CD4-positive, alpha-beta T cell treated with Interleukin-17A for 1 hour (primary cell): Measurements from ENCODE around the gene NPPC.
A peak's percentile ranks its signal among the peaks of the same experiment; 100 is the strongest.
"Not testable (repeated sequence)": the region's sequence is repeated elsewhere in the genome, so short reads cannot be mapped to it uniquely, and the experiment has no call there.

ENCODE experiments used
- DNase-seq: peaks from one replicate; pipeline ENCODE4 v3.0.0-alpha.2; 2020

NPPC gene, protein sequence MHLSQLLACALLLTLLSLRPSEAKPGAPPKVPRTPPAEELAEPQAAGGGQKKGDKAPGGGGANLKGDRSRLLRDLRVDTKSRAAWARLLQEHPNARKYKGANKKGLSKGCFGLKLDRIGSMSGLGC

DNA sequence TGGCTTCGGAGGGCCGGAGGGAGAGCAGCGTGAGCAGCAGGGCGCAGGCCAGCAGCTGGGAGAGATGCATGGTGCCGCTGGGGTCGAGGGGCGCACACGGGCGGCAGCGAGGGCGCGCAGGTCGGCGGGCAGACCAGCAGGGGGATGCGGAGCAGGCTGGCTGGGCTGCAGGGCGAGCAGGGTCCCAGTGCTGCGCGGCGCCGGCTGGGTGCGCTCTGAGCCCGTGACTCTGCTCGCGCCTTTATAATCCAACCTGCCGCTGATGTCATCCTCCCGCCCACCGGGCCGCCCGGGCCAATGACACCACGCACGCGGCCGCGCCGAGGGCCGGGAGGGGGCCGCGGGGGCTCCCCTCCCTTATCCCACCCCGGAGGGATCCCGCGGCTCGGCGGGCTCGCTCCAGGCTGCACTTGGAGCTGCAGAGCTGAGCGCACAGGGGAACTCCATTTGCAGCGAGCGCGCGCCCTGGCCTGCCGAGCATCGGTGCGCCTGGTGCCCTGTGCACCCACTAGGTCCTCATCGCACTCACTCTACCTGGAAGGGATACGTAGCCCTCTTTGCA, at the start of gene NPPC:
Gene NPPC, minus strand, starts transcription at position 217 of the 562 bp plus-strand sequence. Its CDS starts 147 bp downstream, at position 70.
- DNase-seq: peak; percentile 41

DNA sequence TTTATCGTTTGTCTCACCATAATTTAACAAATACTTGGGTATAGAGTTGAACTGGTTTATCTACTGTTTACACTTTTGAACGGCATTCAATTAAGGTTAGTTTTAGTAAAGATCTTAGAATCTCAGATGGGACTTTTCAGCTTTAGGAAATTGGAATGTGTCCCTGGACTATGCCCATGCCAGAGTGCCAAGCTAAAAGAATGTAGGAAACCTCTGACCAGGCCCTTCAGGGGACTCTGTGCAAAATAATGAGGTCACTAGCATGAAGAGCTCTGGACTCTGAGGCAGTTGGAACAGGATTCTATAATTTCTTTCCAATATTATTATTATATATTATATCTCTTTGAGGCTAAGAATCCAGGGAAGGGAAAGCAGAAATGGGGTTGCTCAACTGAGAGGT, 48.8 kb upstream of the NPPC start:
- DNase-seq: no peak

DNA sequence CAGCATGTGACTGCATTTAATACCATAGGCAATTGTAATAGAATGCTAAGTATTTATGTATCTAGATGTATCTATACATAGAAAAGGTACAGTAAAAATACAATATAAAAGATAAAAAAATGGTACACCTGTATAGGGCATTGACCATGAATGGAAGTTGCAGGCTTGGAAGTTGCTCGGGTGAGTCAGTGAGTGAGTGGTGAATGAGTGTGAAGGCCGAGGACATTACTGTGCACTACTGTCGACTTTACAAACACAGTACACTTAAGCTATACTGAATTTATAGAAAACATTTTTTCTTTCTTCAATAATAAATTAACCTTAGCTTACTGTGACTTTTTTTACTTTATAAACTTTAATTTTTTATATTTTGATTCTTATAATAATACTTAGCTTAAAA, 44.3 kb upstream of the NPPC start:
- no peak for DNase-seq

DNA sequence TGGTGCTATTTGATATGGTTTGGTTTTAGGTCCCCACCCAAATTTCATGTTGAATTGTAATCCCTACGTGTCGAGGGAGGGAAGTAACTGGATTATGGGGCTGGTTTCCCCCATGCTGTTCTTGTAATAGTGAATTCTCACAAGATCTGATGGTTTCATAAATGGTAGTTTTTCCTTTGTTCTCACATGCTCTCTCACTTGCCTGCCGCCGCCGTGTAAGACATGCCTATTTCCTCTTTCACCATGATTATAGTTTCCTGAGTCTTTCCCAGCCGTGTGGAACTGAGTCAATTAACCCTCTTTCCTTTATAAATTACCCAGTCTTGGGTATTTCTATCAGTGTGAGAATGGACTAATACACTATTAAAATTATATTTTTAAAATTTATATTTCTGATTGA, 42.6 kb upstream of the NPPC start:
- DNase-seq: no peak

DNA sequence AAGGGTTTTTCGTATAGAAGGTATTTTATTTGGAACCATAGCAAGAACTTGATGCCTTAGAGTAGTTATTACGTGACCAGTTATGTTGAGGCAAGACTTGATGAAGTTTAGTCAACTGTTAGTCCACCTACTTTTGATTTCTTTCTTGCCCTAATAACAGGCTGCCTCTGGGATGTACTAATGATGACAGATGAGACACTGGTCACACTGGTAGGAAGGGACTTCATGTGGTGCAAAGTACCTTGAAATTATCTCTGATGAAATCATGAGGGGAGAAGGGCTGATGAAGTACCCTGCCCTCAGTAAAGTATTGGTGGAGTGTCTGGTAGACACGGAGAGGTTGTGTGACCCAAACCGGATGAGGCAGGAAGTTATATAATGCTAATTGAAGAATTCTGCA, 40.7 kb upstream of the NPPC start:
- no peak for DNase-seq

DNA sequence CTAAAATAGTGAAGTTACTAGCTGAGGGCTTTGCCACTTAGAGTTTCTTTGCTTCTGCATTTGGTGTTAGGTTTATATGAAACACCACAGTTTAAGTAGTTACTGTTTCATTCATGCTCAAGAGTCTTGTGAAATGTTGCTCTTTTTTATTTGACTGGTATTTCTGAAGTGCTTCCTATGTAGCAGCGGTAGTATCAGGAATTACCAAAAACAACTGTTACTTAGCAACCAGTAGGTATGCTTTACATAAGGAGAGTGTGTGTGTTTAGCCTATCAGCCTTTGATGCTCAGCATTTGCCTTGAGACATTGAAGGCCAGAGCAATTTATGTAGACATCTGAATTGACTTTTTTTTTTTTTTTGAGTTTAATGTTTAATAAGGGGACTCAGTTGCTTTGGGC, 38.9 kb upstream of the NPPC start:
- DNase-seq: no peak

DNA sequence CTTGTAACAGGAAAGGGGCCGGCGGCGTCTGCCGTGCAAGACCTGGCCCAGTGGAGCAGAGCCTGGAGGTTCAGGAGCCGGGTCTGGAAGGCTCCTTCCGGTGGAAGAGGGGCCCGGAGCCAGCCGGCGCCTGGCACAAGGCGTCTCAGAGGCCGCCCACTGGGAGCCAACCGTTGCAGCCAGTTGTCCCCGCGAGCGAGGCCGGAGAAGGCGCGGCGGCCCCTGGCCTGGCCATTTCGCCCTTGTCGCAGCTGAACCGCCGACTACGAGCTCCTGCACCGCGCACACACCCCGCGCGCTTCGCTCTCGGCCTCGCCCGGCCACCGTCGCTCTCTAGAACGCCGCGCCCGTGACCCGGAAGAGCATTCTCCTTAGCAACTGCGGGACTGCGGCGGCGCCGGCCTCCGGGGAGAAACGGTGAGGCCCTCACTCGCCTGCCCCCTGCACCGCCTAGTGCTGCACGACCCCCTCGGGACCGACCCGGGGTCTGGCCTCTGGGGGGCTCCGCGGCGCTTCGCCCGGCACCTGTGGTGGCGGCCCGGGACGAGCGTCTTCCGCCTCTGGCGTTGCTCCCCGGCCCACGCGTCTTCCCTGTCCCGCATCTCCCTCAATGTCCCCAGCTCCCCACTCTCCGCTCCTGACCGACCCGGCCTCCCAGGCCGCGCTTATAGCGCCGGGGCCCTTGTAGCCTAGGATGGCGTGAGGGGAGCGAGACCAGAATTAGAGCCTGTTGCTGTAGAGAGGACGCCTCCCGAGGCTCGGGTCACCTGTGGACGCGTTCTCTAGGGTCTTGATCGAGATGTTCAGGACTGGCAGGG, 35.4 kb upstream of the NPPC start, which contains the start of gene DIS3L2:
Gene DIS3L2, plus strand, starts transcription at position 365 of the 818 bp plus-strand sequence. CDS start 53,215 bp downstream, outside the sequence.
- peak; percentile 80 for DNase-seq

DNA sequence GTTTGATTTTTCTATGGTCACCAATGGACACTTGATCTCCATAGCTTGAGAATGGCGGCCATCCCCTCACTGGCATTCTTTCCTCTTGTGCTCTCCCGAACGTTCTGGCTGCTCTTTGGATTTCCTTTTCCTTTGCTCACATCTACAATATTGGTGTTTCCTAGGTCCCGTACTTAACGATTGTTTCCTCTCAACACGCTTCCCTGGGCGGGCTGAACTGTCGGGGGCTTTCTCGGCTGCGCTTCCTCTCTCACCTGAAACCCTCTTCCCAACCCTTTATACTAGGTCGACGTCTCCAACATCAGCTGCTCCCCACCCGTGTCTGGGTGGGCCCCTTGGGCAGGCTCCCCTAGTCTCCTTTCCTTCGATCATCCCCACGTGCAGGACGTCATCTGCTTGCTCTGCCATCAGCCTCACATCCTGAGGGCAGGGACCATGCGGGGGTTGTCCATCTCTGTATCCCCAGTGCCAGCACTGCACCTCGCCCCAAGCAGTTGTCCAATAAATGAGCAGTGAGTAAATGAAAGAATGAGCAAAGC, 34.7 kb upstream of the NPPC start:
- no peak for DNase-seq

DNA sequence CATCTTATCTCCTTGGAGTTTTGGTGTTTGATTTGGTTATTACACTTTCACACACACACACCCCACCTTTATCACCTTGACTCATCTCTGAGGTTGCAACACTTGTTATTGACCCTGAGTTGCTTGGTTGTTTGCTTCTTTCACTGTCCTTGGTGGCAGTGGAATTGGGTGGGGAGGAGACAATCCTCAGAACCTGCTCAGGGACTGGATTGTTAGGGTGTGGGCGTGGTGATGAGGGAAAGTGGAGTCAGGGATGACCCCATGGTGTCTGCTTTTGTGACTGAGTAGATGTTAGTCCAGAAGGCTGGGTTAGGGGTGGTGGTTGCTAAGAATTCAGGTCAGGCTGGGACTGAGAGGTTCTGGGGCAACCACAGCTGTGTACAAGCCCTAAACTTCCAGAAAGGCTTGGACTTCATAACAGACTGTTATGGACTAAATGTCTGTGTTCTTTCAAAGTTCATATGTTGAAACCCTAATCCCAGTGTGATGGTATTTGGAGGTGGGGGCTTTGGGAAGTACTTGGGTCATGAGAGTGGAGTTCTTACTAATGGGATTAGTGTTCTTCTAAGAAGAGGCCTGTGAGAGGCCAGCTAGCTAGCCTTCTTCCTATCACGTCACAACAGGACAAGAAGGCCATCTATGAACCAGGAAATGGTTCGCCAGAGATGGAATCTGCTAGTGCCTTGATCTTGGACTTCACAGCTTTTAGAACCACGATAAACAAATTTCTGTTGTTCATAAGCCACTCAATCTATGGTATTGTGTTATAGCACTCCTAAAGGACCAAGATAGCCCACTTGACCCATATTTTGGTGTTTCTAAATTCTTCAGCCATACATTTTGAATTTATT, 31.9 kb upstream of the NPPC start:
- no peak for DNase-seq

DNA sequence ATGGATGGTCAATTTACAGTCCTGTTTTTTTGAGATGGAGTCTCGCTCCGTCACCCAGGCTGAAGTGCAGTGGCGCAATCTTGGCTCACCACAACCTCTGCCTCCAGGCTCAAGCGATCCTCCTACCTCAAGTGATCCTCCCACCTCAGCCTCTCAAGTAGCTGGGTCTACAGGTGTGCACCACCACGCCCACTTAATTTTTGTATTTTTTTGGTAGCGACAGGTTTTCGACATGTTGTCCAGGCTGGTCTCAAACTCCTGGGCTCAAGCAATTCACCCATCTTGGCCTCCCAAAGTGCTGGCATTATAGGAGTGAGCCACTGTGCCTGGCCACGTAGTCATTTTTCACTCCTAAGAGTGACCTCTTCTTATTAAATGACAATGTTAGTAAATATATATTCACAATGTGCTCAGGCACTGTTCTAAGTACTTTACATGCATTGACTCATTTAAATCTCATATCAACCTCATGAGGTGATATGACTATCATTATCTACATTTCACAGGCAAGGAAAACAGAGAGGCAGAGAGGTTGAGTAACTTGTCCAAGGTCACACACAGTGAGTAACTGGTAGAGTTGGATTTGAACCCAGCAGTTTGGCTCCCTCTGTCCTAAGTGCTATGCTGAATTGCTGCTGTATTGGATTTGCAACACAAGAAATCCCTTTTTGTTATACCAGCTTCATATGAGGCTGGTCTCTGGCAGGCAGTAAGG, 29.7 kb upstream of the NPPC start:
- no peak for DNase-seq

DNA sequence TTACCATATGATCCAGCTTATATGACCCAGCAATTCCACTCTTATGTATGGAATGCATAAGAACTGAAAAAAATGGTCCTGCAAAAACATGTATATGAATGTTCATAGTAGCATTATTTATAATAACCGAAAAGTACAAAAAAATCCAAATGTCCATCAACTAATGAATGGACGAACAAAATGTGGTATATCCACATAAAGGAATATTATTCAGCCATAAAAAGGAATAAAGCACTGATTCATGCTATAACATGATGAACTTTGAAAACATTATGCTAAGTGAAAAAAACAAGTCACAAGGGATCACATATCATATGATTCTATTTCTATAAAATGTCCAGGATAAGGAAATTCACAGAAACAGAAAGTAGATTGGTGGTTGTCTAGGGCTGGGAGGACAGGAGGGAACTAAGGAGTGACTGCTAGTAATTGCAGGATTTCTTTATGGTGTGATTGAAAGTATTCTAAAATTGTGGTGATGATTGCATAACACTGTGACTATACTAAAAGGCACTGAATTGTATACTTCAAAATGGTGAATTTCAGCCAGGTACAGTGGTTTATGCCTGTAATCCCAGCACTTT, 25.3 kb upstream of the NPPC start:
- no peak for DNase-seq

DNA sequence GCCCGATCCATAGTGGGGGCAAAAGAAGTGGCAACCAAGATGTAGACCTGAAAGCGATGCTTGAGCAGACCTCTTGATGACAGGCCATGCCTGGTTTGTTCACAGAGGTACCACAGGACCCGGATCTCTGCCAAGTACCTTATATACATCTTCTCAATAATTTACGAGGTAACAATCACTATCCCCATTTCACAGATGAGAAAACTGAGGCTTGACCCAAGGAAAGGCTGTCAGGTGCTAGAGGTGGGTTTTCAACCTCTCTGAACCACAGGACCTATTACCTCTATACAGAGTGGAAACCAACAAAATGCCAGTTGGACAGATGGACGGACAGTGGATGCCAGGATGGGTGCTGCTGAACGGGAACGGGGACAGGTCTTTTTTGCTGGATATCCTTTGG, 21.5 kb upstream of the NPPC start:
- DNase-seq: no peak

DNA sequence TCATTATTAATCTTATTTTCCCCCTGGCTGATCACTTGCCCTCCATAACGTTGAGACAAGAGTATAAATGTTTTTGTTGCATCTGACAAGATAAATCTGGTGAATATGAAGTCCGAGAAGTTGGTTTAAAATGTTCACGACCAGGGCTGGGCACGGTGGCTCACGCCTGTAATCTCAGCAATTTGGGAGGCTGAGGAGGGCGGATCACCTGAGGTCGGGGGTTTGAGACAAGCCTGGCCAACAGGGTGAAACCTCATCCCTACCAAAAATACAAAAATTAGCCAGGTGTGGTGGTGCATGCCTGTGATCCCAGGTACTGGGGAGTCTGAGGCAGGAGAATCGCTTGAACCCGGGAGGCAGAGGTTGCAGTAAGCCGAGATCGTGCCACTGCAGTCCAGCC, 20.9 kb upstream of the NPPC start:
- not testable (repeated sequence) for DNase-seq

DNA sequence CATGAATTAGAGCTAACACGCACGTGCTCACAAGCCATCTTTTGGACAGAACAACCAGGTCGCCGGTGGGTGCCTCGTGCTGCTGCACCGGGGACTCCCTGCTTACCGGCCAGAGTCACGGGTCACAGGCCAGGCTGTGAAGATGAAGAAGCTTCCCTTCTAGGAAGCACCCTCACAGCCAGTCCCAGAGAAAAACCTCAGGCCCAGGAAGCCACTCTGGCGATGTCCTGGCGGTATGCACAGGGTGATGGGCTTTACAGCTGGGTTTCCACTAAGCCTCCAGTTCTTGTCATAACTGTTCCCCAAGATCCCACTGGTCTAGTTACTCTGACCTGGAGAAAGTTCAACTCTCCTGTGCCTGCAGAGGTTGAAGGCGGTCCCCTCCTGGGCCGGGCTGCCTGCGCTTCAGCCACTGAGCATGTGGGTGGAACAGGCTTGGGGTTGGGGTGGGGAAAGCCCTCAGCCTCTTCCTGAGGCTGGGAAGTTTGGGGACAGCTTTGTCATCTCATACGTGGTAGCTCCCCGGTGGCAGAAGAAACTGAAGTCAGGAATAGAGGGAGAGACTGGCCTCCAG, 20.1 kb upstream of the NPPC start:
- no peak for DNase-seq

DNA sequence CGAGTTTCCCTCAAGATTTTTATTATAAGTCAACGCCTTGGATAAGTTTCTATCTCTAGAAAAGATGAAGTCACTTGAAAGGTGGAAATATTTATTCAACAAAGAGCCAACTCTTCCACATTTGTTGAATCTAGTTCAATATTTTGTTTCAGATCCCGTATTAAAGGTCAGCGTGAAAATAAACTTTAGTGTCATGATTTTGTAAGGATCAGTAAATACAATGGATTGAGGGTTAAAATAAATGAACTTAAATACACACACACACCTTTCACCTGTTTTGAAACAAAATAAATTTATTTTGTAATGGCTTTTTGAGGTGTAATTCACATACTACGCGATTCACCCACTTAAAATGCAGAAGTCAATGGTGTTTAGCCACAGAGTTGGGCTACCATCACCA, 16.0 kb upstream of the NPPC start:
- no peak for DNase-seq

DNA sequence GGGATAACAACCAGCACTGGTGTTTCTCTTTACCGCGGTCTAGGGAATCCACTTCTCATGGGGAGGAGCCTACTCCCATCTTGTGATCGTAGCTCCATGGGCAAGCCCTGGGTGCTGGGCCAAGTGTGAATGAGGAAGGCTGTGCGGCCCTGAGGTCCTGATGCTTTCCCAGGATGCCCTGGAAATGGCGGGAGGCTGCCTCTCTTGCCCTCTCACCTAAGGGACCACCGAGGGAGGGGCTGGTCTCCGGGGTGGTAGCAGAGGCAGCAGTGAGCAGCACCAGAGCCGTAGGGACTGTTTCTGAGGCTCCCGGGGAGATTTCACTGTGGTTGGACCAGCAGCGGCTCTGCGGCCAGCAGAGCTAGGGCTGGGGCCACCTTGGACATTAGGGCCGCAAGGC, 15.5 kb upstream of the NPPC start:
- no peak for DNase-seq

DNA sequence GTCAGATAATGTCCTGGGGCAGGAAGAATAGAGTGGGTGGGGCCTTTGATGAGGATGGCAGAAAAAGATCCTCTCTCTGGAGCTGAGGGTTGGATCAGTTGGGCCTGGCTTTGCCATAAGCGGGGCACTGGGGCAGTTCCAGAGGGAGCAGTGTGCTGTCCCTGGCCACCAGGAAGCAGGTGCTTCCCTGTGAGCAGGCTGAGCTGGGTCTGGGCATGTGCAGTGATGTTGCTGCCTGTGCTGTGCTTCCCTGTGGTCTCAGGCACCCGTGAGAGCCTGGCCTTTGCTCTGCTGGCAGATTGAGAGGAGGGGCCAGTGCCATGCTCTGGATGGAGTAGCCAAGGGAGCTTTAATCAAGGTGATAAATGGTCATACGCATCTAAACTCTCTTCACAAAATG, 14.6 kb upstream of the NPPC start:
- DNase-seq: no peak

DNA sequence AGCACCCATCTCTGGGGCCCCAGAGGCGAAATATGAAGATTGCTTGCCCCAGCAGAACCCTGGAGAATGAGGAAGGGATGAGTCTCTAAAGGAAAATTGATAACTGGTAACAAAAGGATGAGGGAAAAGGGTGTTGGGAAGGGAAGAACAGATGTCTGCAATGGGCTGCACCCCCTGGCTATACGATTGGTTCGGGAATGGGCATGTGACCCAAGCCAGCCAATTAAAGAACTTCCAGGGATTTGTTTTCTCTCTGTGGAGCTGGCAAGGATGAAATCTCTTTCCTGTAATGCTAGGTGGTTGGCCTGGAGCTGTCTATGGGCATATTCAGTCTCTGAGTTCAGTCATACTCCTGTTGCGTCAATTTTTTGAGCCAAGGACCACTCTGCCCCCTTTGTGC, 12.8 kb upstream of the NPPC start:
- no peak for DNase-seq

DNA sequence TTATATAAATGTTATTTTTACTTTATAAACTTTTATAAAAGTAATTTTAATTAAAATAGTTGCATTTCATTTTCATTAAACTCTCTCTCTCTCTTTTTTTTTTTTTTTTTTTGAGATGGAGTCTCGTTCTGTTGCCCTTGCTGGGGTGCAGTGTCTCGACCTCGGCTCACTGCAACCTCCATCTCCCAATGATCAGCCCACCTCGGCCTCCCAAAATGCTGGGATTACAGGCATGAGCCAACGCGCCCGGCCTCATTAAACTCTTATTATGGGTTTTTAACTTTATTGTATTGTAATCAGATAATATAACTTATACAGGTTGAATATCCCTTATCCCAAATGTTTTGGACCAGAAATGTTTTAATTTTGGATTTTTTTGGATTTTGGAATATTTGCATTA, 10.9 kb upstream of the NPPC start:
- DNase-seq: no peak

DNA sequence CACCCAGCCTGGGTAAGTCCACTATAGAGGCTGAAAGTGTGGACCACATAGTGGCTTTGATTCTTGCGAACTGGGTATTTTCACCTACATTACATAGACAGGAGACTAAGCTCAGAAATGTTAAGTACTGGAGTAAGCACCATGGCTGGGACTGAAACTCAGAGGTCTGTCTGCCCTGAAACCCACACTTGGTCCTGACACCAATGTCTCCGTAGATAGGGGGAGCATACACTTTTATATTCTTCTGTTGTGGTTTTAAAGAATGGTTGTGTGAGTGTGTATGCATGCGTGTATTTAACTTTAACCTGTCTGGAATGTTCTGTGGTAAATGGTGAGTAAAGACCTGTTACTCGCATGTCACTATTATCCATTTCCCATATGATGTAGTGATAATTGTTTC, 10.3 kb upstream of the NPPC start:
- no peak for DNase-seq

DNA sequence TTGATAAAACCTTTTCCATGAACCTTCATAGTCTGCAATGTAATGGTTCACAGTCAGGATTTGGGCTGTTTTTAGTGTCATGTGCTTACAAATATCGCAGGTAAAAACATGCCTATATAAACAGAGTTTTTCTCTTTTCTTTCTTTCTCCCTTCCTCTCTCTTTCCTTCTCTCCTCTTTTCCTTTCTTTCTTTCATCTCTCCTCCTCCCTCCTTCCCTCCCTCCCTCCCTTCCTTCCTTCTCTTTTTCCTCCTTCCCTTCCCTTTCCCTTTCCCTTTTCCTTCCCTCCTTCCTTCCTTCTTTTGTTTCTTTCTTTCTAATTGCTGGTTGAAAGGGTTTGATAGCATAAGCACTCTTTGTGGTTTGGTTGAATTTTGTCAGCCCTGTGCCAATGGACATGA, 9.6 kb upstream of the NPPC start:
- no peak for DNase-seq

DNA sequence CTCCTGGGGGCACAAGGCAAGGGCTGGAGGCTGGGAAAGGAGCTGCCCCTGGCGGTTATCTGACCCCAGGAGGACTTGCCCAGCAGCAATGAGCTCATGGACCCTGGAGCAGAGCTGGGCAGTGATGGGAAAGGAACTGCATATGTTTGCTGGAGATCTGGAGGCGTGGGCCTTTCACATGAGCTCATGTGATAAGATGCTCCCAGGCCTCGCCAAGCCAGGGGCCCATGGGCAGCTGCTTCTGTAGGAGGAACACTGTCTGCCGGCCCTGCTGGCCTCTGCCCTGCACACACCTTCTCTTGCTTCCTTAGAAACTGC, 9.0 kb upstream of the NPPC start:
- DNase-seq: no peak
